GM19463 (cell line): ENCODE measurements around the gene KHK.

Source experiments
- ATAC-seq: cut with Tn5 transposase; IDR thresholded peaks from one replicate; pipeline ENCODE4 v1.9.1; 2021; ENCODE audit warnings: mild to moderate bottlenecking, moderate library complexity; ENCODE audit not compliant: unreplicated experiment

Gene KHK

GRCh38 chr2:27125104-27125503, 38.5 kb downstream of the KHK start:
- no peak for ATAC-seq

DNA sequence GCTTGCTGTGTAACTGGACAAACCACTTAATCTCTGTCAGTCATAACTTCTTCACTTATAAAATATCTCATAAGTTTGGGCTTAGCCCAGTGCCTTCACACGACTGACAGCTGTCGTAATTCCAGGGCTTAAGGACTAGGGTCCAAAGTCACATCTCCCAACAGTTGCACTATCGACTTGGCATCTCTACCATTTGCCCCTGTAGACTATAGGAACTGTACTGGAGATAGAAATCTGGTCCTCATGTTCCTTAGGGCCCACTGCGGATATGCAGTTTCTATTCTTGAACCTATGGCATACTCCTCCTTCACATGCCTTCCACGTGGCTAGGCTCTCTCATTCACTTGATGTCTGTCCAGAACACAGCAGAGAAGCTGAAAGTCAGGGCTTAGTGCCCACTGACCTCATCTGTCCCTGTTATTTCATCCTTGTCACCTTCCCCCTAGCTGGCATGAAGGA, 39.7 kb downstream of the KHK start:
- no peak for ATAC-seq

DNA sequence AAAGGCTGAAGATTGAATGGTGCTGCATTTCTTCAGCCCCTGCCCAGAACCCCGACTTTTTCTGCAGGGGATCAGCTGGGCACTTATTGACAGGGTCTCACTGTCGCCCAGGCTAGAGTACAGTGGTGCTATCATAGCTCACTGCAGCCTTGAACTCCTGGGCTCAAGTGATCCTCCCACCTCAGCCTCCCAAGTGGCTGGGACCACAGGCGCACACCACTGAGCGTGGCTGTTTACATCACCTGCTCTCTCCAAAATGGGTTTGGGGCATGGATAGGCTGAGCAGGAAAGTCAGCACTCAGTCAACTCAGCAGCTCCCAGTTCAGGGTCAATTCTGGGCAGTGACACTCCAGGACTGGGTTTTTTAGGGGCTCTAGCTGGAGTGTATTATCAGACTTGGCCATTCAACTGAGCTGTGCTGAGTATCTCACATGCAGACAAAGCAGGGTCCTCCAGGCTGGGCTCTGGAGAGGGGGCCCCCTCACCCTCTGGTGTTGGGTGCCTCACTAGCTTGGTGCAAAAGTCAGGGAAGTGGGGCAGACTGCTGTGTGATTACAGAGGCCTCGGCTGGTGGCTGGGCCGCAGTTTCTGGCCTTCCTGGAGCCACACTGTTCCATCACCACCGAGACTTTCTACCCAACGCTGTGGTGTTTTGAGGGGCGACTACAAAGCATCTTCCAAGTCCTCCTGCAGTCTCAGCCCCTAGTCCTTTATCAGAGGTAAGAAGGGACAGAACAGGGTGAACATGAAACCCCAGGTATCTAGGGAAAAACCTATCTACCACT, 41.5 kb downstream of the KHK start:
- no peak for ATAC-seq

DNA sequence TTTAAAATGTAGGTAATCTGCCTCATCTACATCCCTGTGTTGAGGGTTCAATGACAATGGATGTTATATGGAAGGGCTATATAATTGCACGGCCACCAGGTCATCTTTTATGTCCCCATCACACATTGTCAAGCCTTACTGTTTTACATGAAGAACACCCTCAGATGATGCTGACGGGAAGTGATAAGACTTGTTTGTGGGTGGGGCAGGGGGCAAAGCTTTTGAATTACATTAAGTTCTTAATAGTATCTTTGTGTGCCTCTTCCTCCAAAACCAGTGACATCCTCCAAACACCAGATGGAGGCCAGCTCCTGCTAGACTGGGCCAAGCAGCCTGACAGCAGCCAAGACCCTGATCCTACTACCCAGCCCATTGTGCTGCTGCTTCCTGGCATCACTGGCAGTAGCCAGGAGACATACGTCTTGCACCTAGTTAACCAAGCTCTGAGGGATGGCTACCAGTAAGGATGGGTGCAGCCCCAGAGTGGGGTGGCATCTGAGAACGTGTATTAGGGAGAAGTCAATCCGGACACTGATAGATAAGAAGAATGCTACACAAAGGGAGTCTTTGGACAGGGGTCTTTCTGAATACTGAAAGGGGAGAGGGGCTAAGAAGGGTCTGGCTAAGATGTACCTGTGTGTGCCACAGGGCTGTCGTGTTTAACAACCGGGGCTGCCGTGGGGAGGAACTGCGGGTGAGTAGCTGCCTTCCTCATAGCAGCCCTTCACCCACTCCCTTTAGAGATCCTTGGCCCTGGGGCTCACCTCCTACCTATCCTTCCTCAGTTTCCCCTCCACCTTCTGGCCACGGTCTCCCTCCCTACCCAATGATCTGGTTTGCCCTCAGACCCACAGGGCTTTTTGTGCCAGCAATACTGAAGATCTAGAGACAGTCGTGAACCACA, 42.3 kb downstream of the KHK start:
- no peak for ATAC-seq

DNA sequence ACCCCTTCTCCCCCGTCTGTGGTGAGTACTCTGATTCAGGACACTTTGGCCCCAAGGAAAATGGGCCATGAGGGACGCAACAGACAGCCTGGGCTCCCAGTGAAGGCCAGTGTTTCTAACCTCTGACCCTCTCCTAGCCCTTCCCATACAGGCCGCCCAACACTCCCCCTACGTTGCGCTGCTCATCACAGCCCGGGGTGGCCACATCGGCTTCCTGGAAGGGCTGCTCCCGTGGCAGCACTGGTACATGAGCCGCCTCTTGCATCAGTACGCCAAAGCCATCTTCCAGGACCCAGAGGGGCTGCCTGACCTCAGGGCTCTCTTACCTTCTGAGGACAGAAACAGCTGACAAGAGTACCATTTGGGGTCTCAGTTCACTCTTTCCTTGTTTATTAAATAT, 43.8 kb downstream of the KHK start:
- no peak for ATAC-seq

- no peak for ATAC-seq
These were observed 44.9 kb downstream of the KHK start for GRCh38 chr2:27131429-27131828.

- ATAC-seq, result no peak
These were observed 46.8 kb downstream of the KHK start for GRCh38 chr2:27133195-27133875.

DNA sequence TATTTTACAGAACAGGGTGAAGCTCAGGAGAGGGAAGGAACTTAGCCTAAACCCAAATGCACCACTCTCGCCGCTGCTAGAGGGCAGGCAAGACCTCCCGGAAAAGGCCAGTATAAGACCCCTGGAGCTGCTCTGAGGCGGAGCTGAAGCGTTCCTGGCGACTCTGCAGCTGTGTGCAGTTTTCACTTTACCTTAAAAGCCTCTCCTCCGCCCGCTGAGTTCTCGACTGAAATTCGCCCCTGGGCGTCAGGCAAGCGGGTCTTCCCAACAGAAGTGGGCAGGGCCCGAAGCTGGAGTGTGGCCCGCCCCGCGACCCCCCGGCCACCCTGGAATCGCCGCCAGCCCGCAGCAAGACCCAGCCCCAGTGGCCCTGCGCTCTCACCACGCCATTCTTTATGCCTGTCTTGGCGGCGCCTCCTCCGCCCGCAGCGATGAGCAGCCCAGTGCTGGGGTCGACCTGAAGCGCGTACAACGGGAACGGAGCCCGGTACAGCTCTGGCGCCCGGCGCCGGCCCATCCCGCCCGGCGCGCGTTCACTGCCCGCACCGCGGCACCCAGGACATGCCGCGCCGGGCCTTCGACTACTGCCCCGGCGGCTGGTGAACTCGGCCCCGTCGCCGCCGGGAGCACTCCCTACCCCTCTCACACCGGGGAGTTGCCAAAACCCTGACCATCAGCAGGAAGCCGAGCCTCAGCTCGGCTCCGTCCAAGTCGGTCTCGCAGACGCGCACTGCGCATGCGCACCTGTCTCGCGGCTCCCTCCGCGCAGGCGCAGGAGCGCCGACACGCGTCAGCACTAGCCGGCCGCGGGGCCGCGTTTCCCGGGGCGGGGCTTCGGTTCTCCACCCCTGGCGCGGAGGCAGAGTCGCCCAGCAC, 47.6 kb downstream of the KHK start, which contains the start of gene PREB:
TSS of gene PREB (minus strand) at position 732 of the 876 bp plus-strand sequence. CDS start at position 517, 215 bp downstream.
- ATAC-seq, result peak; percentile 92

DNA sequence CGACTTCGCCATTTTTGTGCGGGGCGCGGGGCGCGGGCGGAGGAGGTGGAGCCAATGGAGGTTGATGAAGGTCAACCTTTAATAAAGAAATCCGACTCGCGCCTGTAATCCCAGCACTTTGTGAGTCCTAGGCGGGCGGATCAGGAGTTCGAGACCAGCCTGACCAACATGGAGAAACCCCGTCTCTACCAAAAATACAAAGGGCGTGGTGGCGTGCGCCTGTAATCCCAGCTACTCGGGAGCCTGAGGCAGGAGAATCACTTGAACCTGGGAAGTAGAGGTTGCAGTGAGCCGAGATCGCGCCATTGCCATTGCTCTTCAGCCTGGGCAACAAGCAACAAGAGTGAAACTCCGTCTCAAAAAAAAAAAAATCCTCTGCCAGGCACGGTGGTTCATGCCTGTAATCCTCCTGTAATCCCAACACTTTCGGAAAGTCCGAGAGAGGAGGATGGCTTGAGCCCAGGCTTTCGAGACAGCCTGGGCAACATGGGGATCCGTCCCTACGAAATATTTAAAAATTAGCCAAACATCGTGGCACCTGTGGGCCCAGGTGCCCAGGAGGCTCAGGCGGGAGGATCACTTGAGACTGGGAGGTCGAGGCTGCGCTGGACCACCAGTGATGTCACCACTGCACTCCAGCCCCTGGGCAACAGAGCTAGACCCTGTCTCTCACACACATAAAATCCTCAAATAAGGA, 48.4 kb downstream of the KHK start:
- no peak for ATAC-seq

DNA sequence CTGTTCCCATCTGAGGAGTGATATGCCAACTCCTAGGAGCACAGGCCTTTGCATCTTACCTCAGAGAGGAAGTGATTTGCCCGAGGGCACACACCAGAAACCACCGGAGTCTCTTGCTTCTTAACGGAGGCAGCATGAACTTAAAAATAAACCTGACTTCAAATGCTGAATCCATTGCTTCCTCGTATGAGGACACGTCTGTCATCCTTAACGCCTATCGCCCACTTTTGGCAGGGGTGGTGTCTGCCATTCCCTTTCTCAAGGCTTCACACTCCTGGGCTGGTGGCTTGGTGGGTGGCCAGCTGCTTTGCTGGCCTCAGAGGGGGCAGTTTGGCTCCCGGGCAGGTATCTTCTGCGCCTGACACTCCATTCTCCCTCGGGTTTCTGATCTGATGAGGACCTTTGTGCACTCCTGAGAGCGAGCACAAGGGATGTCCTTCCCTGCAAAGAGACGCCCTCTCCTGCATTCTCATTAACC, 48.9 kb downstream of the KHK start:
- ATAC-seq, result no peak

GRCh38 chr2:27136751-27137150, 50.2 kb downstream of the KHK start:
- no peak for ATAC-seq

- ATAC-seq, result no peak
These were observed 50.9 kb downstream of the KHK start for GRCh38 chr2:27137322-27137935.

DNA sequence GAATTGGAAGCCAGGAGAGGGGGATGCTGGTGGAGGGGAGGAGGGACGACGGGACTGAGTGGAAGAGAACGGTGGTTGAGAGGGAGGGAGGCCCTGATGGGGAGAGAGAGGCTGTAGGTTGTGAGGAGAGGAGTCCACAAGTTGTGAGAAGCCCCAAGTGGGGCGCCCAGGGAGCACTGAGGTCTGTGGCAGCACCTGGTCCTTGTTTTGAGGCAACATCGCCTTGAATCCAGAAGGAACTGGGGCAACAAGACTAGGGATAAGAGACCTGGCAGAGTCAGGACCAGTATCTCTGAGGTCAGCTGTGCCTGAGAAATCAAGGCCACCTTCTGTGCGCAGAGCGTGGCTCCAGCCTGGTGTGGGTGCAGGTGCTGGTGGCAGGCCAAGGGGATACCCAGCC, 51.5 kb downstream of the KHK start:
- no peak for ATAC-seq

DNA sequence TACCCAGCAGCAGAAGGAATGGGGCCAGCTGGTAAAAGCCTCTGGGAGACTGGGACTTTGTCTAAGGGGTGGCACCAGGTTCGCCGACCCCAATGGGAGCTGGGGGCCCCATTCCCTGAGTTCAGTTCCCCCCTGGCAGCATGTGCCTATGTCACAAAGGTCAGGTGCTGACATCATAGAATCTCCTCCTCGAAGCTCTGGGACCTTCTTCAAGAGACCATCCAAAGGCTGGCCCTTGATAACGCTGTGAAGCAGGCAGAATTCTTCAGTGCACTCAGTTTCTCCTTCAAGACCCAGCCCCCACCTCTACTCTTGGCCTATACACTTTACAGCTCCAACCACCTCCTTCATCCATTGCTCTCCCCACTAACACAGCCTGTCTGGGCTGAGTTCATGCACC, 52.7 kb downstream of the KHK start, which contains the start of gene PRR30:
TSS of gene PRR30 (minus strand) at position 101 of the 400 bp plus-strand sequence. CDS start 1,081 bp downstream, outside the sequence.
- ATAC-seq, result no peak

DNA sequence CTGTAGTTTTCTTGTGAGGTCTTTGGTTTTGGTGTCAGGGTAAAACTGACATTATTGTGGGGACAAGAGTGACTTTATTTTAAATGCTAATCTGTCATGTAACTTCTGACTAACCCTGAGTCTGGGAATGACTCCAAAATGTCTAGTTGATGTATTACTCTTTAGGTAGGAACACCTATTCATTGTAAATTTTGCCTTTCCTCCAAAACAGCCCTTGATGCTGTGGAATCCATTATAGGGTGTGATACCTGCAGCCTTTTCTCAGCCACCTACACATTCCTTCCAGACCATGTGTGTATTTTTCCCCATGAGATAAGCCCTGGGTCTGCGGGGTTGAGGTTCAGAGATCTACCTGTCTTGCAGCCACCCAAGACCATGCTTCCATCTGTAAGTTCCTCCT, 56.7 kb downstream of the KHK start:
- ATAC-seq, result no peak

- no peak for ATAC-seq
These were observed 59.1 kb downstream of the KHK start for GRCh38 chr2:27145682-27146081.

DNA sequence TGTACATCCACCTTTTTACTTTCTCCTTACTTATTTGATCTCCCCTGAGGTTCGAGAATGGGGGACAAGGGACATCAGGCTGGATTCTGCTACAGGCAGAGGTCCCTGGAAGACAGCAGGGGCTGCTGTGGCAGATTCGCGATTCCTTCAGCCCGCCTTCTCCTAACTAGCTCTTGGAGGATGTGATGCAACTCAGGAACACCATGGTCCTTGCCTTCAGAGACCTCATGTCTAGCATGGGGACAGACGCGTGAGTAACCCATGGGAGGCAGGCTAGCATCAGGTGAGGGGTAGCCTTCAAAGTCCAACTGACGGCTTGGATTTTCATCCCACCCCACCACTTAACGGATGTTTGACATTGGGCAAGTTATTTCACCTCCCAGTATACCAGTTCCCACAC, 61.4 kb downstream of the KHK start:
- no peak for ATAC-seq

- no peak for ATAC-seq
These were observed 62.3 kb downstream of the KHK start, which contains the start of gene TCF23 for GRCh38 chr2:27148801-27149439. TSS of gene TCF23 (plus strand) at chr2:27149004. CDS start at chr2:27149134, 130 bp downstream.
